AG08395 (cell line): Measurements from ENCODE around the gene PRKD1.

Experiments used
- DNase-seq: peaks from one replicate; pipeline ENCODE4 v3.0.0; 2012; ENCODE audit warnings: mixed read lengths, low spot score

The PRKD1 gene

DNA sequence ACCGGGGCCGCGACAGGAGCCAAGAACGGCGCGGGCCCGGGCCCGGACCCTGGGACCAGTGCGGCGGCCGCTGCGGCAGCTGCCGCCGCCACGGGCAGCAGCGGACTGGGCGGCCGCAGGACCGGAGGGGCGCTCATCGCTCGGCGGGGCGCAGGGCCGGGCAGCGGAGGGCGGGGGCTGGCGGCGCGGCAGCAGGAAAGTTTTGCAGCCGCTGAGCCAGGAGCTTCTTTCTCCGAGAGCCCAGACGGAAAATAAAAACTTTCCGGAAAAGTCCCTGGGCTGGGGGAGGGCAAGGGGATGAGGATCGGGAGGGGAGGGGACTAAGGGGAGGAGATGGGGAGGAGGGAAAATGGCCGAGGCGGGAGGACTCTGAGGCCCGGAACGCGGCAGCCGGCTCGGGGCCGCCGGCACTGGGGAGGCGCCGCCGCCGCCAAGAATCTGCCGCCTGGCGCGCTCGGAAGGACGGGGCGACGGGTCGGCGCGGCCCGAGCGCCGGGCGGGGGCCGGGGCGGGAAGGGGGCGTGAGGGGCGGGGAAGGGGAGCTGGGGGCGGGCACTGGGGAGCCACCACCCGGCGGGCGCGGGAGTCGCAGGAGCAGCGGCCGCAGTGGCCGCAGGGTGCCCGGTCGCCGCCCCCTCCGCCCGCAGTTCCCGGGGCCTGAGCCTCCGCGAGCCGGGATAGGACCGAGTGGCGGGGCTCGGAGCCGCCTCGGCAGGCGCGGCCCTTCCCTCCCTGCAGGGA is at the start of gene PRKD1:
Gene PRKD1 (minus strand): TSS at position 472 of the 741 bp plus-strand sequence.
- peak; percentile 83 for DNase-seq

DNA sequence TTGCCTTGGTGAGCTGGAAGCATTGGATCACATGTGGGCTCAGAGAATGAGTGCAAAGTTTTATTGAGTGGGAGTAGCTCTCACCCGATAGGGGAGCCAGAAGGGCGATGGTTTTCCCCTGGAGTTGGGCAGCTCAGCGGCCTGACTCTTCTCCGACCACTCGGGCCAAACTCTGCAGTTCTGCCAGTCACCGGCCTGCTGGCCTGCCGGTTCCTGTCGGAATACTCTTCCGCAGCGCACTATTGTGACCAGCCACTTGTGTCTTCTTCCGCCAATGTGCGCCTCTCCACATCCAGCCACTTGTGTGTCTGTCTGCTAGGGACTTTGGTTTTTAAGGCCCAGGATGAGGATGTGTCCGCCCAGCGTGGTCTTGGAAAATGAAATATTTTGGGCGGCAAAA is 43.5 kb upstream of the PRKD1 start:
- no peak for DNase-seq

DNA sequence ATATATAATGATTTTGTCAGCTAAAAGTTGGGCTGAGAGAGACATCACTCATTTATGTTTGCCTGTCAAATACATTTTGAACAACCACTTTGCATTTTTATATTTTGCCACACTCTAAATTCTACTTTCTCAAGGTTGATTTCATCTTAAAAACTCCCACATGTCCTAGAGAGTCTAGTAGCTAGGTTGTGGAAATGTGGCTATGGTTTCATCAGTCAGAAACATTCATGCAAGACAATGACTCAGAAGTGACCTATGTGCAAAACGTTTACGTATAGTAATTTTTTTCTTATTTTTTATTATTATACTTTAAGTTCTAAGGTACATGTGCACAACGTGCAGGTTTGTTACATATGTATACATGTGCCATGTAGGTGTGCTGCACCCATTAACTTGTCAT is 27.4 kb upstream of the PRKD1 start:
- DNase-seq: no peak

DNA sequence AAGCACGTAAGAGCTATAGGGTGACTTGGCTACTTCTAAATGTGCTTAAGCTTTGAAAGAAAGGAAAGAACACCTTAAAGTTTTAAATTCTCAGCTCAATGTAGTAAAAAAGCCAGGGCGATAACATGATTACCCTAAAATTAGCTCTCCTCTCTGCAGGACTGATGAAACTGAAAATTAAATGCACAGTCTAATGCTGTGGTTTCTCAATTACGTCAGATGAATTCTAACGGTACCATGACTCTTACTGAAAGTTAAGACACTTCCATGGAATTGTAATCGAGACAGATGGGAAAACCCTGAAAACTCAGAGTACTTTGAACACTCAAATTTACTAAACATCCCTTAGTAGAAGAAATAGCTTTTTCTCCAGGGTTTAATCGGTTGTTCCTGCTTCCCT is 25.9 kb upstream of the PRKD1 start:
- DNase-seq: no peak

DNA sequence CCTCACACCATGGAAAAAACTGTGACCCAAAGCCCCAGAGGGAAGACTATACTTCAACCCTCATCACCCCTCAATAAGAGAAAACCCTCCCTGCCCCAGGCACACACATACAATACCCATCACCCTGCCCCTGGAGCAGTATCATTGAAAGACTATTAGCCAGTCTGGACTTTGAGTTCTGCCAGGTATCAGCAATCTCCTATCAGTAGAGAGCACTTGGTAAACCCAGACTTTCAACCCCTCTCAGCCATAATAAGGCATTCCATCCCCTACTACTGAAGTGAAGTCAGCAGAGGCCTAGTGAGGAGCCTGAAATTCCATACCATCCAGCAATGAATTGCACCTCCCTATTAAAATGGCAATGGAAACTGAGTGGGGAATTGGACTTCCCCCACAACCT is 16.4 kb upstream of the PRKD1 start:
- DNase-seq: no peak

DNA sequence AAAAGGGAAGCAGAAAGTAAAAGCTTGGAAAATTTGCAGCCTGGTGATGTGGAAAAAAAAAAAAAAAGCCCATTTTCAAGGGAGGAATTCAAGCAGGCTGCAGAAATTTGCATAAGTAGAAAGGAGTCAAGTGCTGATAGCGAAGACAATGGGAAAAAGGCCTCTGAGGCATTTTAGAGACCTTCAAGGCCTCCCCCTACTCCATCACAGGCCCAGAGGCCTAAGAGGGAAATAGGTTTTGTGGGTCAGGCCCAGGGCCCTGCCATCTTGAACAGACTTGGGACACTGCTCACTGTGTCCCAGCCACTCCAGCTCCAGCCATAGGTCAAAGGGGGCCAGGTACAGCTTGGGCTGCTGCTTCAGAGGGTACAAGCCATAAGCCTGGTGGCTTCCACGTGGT is 13.8 kb upstream of the PRKD1 start:
- no peak for DNase-seq

DNA sequence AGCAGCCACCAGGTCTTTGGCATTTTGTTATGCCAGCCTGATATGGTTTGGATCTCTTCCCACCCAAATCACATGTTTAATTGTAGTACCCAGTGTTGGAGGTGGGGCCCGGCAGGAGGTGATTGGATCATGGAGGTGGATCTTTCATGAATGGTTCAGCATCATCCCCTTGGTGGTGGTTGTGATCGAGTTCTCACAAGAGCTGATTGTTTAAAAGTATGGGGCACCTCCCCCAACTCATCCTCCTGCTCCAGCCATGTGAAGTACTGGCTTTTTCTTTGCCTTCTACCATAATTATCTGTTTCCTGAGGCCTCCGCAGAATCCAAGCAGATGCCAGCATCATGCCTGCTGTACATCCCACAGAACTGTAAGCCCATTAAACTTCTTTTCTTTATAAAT is 12.8 kb upstream of the PRKD1 start:
- no peak for DNase-seq

DNA sequence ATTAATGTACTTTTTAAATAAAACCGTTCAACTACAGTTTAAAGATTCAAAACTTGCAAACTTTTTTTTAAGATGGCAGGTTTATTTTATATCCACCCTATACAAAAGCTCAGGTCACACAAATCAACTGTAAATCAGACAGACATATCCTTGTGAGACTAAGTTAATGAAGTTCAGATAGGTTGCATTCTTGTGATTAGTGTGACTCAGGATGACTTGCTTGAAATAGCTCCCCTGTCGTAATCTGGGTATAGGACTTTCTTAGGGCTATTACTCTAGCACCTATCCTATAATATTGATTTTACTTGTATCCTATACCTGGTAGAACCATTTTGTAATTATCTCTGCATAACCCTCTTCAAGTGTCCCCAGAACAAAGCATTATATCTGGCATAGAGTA is 9.5 kb upstream of the PRKD1 start:
- DNase-seq: peak; percentile 16

DNA sequence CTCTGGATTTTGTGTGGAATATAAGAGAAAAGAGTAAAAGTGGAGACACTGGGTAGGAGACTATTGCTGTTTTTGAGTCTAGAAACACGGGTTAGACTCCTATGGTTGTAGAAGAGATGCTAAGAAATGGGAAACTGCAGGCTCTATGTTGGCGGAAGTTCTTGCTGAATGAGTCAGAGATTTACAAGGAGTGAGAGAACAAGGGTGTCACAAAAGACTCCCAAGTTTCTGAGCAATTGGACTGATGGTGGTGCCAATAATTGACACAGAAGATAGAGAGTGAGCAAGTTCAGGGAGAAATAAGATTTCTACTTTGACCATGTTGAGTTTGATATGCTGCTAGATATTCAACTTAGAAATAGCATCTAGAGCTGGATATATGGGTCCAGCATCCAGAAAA is 2.6 kb upstream of the PRKD1 start:
- peak; percentile 57 for DNase-seq

DNA sequence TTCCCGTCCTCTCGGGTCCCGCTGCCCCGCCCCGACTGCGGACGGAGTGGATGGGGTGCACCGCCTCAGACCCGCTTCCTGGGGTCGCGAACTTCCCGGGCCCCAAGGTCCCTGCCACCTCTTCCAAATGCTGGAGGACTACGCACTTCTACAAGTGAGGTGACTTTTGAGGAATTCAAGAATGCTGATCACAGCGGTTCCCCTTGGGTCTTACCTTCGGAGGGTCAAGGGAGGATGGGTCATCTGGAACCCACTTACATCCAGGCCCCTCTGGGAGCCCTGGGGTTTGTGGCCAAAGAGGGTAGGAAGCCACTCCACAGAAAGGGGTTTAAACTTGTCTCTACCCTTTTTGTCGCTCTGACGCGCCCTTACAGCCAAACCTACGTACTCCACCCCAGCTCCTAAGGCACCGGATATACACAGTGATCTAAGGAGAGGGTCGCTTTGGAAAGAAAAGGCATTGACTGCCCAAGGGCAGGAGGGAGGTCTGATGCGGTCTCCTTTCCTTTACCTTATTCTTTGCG is 532 bp upstream of the PRKD1 start:
- DNase-seq: no peak

DNA sequence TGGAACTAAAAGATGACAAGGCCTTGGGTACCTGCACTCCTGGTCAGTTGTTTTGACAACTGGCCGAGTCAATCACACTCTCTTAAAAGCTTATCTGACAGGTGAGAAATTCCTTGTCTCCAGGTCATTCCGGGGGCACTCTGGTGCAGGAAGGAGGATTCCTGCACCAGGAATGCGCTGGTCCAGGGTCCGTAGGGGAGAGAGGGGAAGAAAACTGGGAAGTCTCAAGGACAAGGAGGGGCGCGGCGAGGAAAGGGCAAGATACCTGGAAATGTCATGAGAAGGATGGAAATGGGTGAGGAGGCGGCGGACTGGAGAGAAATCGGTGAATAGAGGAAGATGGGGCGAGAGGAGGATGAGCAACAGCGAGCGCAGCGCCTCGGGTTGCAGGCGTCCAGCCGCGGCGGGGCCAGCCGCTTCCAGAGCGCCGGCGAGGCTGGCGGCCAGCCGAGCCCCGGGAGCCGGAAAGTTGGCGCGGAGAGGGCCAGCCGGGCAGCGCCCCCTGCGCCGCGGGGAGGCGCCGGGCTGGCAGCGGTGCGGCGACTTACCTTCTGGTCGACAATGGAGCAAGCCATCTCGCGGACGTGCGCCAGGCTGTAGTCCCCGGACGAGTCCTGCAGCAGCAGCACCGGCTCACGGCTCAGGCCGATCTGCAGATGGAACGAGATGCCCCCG is 809 bp downstream of the PRKD1 start:
- peak; percentile 64 for DNase-seq

DNA sequence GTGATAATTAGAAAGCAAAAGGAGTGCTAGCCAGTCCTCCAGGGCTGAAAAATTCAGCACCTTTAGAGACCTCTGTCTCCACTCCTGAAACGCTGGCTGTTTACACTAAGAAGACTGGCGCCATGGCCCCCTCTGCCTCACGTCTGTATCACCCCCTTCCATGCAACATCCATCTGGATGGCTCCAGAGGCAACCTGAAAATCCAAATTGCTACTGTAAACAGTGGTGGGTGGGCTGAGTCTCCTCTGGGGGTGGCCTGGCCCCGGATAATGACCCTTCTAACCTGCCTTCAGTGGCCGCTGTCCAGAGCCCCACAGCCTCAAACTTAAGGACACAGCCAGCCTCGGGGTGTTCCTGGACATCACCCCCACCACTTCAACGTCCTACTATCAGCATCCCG is 1.4 kb downstream of the PRKD1 start:
- no peak for DNase-seq

DNA sequence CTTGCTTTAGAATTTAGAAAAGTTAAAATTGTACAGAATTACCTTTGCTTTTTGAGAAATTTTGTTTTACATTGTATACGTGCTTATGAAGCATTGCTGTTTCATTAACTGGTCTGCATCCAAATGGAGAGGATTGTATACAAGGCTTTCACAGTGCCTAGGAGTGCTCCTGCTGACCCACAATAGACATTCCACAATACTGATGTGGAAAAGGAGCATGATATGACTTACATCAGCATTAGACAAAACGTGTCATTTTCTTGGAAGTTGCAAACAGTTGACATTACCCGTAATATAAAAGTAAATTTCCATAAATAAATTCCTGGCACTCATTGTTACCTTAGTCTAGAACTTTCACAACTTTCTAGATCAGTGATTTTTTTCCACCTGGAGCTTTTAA is 1.9 kb downstream of the PRKD1 start:
- DNase-seq: no peak

DNA sequence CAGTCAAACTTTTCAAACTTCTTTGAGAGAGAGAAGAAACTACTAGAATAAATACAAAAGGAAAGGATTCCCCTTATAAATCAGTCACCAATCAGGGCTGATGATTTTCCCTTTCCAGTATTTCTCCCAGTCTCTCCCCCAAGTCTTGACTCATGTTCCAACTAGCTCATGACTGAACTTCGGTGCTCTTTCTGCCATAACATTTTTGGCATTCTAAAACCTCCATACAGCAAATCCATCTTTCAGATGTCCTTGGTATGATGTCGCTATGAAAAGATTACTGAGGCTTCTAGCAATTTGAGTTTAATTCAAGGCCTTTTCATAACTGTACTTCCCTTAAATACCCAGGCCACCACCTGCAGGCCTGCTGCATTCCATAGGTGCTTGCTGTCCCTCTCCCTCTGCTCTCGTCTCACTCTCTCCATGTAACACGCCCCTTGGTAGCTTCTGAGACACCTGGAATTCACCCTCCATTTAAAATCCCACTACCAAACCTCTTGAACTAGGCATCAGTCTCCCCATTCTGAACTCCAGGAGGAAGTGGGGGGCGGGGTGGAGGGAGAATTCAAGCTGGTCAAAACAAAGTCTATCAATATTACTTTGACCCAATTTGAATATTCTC is 2.4 kb downstream of the PRKD1 start:
- peak; percentile 64 for DNase-seq

DNA sequence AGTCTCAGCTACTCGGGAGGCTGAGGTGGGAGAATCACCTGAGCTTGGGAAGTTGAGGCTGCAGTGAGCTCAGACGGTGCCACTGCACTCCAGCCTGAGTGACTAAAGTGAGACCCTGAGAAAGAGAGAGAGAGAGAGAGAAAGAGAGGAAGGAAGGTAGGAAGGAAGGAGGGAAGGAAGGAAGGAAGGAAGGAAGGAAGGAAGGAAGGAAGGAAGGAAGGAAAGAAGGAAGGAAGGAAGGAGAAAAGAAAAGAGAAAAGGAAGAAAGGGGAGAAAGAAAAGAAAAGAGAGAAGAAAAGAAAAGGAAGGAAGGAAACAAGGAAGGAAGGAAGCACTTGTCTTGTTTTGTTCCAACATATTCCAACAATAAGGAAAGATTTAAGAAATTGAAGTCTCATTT is 7.8 kb downstream of the PRKD1 start:
- no peak for DNase-seq

DNA sequence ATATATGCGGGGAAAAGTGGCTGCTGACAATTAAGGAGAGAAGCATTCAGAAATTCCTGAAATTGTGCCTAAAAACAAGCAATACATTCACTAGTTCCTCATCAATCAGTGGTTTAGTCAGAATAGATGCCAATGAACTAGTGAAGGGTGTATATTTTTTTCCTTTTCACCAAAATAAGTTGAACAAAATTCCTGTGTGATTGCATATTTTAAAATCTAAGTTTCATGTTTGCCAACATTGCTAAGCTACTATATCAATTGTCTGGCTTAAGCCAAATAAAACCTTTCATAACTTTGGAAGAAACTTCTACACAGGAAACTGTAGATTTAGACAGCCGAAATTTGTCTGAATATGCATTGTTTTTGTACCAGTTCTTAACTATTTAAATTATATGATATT is 8.7 kb downstream of the PRKD1 start:
- no peak for DNase-seq

DNA sequence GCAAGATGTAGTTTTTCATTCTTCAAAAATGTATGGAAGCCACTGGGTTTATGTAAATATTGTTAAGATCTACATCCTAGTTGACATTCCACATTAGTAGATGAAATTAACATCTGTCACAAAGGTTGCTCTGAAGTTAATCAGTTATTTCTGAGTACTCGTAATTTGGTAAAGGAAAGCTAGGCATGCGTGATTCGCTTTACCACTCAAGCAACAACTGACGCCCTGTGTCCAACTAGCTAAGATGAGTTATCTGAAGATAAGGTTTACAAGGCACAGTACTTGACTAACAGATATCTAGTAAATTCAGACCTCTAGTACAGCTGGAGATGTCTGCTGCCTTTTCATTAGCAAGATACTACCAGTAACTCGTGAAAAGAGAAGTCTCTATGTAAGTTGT is 14.1 kb downstream of the PRKD1 start:
- no peak for DNase-seq

DNA sequence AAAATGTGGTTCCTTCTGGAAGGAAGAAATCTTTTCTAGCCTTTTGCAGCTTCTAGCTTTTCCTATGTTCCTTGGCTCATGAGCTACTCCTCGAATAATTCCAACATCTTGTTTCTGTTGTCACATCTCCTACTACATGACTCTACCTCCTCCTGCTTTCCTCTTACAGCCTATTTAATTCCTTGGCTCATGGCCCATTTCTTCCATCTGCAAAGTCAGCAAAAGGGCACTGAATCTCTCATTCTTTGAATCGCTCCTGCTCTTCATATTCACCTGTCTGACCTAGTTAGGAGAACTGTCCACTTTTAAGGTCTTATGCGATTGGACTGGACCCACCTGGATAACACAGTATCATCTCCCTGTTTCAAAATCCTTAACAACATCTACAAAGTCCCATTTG is 15.8 kb downstream of the PRKD1 start:
- no peak for DNase-seq

DNA sequence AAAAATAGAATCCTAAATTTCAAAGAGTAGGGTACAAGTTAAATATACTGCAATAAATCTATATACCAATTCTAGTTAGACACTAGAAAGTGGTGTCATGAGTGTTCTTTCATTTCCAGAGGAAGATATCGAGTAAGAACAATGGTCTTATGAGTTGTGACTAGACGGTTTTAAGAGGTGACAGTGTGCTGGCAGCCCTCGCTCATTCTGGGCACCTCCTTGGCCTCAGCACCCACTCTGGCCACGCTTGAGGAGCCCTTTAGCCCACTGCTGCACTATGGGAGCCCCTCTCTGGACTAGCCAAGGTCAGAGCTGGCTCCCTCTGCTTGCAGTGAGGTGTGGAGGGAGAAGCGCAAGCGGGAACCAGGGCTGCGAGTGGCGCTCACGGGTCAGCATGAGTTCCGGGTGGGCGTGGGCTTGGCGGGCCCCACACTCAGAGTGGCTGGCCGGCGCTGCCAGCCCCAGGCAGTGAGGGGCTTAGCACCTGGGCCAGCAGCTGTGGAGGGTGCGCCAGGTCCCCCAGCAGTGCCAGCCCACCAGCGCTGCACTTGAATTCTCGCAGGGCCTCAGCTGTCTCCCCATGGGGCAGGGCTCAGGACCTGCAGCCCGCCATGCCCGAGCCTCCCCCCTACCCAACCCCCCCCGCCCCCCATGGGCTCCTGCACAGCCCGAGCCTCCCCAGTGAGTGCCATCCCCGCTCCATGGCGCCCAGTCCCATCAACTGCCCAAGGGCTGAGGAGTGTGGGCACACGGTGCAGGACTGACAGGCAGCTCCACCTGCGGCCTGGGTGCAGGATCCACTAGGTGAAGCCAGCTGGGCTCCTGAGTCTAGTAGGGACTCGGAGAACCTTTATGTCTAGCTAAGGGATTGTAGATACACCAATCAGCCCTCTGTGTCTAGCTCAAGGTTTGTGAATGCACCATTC is 18.7 kb downstream of the PRKD1 start:
- DNase-seq: no peak

DNA sequence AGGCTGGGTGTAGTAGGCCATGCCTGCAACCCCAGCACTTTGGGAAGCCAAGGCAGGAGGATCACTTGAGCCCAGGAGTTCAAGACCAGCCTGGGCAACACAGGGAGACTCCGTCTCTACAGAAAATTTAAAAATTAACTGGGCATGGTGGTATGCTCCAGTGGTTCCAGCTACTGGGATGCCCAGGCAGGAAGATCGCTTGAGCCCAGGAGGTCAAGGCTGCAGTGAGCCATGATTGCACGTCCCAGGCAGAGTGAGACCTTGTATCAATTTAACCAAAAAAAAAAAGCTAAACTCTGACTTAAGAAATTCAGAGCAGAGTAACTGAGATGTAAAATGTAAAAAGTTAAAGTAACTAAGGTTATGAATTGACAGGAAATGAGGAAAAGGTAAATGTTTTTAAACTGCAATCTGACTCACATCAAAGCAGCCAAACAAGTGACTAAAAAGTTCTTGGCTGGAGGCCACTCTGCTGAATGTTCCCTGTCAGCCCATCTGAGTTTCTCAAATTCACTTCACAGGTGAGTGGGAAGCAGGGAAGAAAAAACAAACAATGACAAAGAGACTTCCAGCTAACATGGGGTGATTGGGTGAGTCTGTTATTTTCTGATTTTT is 21.3 kb downstream of the PRKD1 start:
- peak; percentile 29 for DNase-seq

DNA sequence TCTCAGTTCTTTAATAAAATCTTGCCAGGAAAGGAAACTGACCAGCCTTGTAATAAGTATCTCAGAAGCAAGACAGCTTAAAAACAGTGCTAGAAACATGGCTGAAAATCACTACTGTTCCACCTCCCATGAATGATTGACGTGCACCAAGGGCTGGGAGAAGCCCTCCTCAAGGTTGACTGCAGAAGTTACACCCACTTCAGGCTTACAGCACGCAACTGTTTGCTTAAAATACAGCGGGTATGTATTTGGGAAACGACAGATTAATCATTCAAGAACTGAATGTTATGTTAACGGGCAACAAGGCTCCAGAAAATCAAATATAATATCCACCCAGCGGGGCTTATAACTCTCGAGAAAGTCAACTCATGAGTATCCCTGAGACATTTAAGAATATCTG is 22.1 kb downstream of the PRKD1 start:
- no peak for DNase-seq
